ENCODE results near the gene ADD1.

Gene ADD1

DNA sequence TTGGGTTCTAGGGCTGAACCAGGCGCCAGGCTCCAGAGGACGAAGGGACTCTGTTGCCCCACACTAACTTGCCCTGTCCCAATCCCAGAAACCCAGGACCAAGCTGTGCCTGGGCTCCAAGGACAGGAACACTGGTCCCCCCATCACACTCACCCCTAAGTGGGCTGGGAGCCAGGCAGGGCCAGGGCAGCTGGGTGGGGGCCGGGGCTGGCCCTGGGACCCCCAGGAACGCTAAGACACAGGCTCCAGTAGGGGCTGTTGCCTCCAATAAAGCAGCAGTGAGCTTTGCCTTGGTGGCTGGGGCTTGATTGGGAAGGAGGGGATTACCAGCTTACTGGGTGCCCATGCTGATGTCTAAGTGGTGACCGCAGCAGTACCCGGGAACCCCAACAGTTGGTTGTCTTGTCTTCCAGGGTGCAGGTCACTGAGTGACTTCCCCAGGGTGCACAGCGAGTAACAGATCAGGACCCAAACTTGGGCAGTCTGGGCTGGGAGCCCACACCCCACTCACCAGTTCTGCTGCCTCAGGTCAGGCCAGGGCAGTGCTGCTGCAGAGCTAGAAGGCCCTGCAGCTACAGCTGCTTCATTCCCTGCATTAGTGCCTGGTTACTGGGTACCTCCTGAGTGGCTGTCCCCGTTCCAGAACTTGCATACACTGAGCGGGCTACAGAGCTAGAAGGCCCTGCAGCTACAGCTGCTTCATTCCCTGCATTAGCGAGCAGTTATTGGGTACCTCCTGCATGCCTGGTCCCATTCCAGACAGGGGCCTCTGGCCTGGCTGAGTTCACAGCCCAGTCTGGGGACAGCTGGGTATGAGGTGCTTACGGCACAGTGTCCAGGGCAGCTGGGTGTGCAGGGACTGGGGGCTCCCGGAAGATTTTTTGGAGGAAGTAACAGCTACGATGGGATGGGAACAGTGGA, 9.4 kb upstream of the ADD1 start:
- no peak for DNase-seq (ENCODE audit: low read depth, low spot score)

DNA sequence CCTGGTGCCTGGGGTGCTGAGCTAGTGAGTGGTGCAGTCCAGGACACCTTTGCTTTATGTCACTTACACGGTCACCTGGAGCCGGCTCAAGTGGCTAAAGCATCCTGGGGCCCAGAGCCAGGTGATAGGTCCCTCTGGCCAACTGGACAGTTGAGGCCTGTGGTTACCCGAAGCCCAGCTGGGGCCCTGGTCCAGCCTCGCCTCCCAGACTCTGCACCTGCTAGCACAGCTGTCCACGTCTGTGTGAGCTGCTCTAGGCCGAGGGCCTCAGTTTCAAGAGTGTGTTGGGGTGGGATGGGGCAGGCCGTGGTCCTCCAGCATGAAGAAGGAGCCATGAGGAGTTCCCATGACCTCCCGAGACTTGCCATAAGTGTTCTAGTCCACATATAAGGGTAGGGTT, 7.7 kb upstream of the ADD1 start:
- no peak for DNase-seq (ENCODE audit: low read depth, low spot score)

DNA sequence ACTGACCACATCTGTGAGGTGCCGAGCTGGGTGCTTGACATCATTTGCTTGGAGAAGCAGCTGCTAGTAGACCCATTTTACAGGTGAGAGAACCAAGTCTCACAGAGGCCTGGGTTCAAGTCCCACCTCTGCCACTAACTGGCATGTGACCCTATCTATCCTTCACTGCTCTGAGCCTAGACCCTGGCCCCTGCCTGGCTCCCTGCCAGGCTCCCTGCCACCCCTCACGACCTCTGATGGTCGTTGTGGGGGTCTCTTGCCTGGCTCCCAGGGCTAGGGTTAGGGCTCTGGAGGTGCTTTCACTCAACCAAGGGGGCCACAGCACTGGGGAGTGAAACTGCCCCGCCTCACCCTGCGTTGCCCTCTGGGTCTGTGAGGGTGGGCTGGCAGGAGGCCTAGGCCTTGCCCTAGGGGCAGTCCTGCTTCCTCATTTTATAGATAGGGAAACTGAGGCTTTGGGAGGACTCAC, 7.2 kb upstream of the ADD1 start:
- no peak for DNase-seq (ENCODE audit: low read depth, low spot score)

- DNase-seq (ENCODE audit: low read depth, low spot score), result no peak
Measured at GRCh38 chr4:2837110-2837903, 6.3 kb upstream of the ADD1 start.

- no peak for DNase-seq (ENCODE audit: low read depth, low spot score)
Measured at GRCh38 chr4:2837904-2838496, 5.6 kb upstream of the ADD1 start.

GRCh38 chr4:2839060-2839459, 4.6 kb upstream of the ADD1 start:
- DNase-seq (ENCODE audit: low read depth, low spot score), result no peak

DNA sequence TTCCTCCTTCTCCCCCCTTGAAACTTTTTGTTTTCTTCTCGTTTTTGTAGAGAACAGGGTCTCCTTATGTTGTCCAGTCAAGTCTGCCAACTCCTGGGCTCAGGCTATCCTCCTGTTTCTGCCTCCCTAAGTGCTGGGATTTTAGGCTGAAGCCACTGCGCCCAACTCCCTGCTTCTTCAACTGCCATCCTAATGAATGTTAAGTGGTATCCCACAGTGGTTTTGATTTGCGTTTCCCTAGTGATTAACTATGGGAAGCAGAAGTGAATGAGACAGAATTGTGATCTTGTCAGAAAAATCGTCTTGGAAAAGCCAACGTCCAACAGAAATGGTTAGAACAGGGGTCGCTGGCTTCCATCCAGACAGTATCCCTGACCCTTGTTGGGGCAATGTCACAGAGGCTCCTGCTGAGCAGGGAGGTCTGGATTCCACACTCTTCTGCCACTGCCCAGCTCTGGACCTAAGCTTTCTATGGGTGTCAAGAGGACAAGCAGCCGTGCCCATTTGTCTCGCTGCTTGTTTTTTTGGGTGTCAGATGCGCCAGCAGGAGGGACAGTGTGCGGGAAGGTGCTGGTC, 869 bp upstream of the ADD1 start:
- no peak for DNase-seq (ENCODE audit: low read depth, low spot score)

DNA sequence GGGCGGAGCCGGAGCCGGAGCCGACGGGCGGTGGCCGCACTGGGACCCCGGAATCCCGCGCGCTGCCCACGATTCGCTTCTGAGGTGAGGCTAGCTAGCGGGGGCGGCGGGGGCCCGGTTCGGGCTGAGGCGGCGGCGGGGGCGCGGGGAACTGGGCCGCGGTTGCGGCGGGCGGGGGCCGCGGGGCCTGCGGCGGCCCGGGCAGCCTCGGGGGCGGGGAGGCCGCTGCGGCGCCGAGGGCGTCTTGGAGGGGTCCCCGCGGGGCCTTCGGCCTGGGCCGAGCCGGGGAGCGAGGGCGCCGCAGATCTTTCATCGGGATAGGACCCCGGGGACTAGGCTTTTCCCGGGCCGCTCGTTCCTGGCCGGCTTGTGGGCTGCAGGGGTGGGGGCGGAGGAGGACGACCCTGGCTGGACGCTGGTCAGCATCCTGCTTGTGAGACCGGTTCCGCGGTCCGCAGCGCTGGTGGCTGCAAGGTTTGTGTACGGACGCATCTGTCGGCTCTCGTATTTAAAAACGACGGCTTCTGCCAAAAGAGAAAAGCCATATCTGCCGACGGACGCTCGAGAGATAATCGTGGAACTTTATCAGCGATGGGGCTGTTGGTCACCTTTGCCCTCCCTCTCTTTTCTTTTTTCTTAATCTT, 419 bp downstream of the ADD1 start:
- DNase-seq (ENCODE audit: low read depth, low spot score), result no peak

DNA sequence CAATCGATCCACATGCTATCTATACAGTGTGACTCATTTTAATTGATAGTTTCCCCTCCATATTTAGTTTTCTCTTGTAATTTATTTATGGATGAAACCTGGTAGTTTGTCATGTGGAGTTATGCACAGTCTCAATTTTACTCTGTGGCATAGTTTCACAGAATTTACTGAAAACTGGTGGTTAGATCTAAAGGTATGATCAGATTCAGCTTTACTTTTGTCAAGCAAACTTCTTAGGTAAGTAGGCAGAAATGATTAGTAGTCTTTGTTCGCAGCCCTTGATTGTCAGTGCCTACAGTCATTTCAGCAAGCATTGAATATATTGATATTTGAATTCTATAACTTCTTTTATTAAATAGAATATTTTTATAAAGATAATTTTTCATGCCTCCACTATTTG, 2.5 kb downstream of the ADD1 start:
- no peak for DNase-seq (ENCODE audit: low read depth, low spot score)

- no peak for DNase-seq (ENCODE audit: low read depth, low spot score)
Measured at GRCh38 chr4:2847302-2847871, 3.7 kb downstream of the ADD1 start.

DNA sequence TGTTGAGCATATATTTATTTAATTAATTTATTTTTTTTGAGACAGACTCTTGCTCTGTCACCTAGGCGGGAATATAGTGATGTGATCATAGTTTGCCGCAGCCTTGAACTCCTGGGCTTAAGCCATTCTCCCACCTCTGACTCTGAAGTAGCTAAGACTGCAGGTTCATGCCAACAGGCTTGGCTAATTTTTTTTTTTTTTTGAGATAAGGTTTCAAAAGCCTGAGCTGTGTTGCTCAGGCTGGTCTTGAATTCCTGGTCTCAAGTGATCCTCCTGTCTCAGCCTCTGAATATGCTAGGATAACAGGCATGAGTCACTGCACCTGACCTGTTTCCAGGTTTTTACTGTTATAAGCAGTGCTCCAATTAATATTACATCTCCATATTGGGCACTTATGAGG, 4.8 kb downstream of the ADD1 start:
- no peak for DNase-seq (ENCODE audit: low read depth, low spot score)

DNA sequence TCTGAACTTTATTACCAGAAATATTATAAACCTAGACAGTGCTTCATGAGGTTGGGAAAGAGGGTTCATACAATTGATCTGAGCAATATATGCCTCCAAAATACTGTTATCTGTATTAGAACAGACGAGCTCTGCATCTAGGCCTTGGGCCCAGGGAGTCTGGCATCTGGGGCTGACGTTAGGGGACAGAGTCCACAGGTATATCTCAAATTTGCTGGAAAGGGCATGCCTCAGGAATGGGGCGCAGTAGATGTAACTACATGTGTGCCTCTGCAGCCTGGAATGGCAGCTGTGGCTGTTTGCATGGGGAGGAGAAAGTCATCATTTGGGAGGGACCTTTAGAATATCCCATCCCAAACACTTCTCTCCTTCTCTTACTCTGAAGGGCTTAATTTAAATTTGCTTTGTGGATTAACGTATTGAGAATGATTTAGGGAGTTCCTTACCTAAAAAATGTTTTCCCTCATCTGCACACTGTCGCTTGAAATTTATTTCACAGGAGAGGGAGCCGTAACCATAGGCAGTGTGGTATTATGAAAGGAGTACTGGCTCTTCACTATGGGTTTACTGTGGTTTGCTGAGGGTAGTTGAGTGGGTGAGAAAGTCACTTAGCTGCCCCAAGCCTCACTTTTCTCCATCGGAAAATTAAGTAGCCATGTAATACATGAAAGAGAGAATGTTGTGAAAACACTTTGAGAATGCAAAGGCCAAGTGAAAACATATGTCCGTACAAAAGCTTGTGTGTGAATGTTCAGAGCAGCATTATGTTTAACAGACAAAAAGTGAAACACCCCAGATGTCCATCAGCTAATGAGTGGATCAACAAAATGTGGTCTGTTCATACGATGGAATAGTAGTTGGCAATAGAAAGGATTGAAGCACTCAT, 5.9 kb downstream of the ADD1 start:
- no peak for DNase-seq (ENCODE audit: low read depth, low spot score)

- no peak for DNase-seq (ENCODE audit: low read depth, low spot score)
Measured at GRCh38 chr4:2850966-2851798, 7.5 kb downstream of the ADD1 start.

GRCh38 chr4:2852481-2852921, 8.9 kb downstream of the ADD1 start:
- DNase-seq (ENCODE audit: low read depth, low spot score), result no peak

GRCh38 chr4:2855584-2855983, 11.9 kb downstream of the ADD1 start:
- DNase-seq (ENCODE audit: low read depth, low spot score), result no peak

- DNase-seq (ENCODE audit: low read depth, low spot score), result no peak
Measured at GRCh38 chr4:2856266-2856665, 12.6 kb downstream of the ADD1 start.

DNA sequence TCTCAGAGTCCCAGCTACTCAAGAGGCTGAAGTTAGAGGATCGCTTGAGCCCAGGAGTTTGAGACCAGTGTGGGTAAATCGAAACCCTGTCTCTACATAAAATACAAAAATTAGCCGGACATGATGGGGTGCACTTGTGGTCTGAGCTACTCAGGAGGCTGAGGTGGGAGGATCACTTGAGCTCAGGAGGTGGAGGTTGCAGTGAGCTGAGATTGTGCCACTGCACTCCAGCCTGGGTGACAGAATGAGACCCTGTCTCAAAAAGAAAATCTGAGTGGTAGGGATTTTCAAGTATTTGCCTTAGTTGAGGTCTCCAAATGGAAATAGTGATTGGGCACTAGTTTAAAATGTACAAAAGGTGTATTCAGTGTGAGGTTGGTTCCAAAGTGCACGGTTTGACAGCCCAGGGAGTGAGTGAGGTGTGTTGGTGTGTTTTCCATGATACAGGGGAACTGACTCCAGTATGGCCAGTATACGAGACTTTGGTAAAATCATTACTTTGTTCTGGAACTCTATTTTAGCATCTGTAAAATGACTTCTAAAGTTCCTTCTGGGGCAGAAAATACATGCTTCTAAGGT, 13.8 kb downstream of the ADD1 start:
- DNase-seq (ENCODE audit: low read depth, low spot score), result no peak

GRCh38 chr4:2858451-2859217, 15.0 kb downstream of the ADD1 start:
- DNase-seq (ENCODE audit: low read depth, low spot score), result no peak

Measured in iPS DF 19.7 (cell line).